Measurements from ENCODE around the gene RSKR.
"Not testable (repeated sequence)": the region's sequence is repeated elsewhere in the genome, so short reads cannot be mapped to it uniquely, and the experiment has no call there.

RSKR gene

DNA sequence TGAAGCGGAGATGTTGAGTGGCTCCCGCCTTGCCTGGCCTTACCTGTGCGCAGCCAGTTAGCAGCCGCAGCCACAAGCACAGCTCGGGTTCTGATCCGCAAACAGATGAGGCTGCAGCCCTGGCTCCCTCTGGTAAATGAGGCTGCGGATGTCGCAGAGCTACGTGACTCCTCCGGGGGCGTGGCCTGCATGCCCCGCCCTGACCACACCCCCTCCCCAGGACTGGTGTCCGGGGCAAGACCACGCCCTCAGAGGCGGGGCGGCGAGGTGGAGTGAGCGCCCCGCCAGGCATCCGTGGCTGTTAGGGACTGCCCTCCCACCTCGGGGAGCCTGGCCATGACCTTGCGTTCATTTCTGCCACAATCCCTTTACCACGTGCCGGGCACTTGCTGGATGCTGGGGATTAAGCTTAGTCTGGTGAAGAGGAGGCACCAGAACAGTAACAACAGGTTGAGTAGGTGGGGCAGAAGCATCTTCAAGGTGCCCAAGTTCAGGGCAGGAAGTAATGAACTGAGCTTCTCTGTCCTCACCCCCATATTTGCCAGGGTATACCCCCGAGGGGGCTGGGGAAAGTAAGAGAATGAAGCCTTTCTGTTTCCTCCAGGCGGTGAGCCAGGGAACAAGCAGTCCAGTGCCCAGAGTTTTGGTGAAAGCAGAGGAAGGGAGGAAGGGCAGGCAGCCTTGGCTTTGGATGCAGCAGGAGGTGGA lies 37.1 kb downstream of the RSKR start, which contains the start of gene ALDOC:
Gene ALDOC, minus strand, starts transcription at position 138 of the 708 bp plus-strand sequence. CDS start 1,363 bp downstream, outside the sequence.
- peak; percentile 99 for DNase-seq

DNA sequence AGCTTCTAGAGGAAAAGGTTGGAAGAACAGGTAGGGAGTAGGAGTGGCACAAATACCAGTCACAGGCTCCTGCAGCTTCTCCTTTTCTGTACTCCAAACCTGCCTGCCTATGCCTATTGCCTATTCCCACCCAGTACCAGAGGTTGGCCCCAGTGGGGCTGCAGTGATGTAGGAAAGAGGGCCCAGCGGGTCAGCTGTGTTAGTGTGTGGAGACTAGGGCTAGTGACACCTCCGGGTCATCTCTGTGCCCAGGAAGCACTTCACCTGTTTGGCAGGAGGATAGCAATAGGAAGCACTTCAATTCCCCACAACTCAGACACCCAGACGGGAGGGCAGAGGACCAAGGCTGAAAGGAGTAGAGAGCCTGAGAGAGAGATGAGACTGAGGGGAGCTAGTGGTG lies 38.0 kb downstream of the RSKR start:
- DNase-seq, result not testable (repeated sequence)

- DNase-seq, result no peak
These were observed 38.7 kb downstream of the RSKR start for GRCh38 chr17:28575126-28575795.

- no peak for DNase-seq
These were observed 39.5 kb downstream of the RSKR start for GRCh38 chr17:28574526-28574925.

GRCh38 chr17:28573966-28574480 lies 40.0 kb downstream of the RSKR start:
- DNase-seq, result no peak

DNA sequence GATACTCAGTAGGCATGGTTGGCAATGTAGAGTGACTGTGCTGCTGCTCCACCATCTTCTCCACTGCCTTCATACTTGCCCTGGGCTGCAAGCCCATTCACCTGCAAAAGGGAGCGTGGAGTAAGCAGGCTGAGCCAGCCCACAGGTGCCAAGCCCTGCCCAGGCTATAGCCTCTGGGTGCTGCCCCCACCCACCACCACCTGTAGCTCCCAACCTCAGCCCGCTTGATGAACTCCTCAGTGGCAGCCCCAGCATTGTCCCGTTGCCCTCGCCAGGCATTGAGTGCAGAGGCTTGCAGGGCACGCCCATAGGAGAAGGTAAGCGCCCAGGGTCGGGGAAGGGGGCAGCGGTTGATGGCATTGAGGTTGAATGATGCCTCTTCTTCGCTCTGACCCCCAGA lies 40.5 kb downstream of the RSKR start:
- DNase-seq, result no peak

- no peak for DNase-seq
These were observed 41.0 kb downstream of the RSKR start for GRCh38 chr17:28573040-28573380.

DNA sequence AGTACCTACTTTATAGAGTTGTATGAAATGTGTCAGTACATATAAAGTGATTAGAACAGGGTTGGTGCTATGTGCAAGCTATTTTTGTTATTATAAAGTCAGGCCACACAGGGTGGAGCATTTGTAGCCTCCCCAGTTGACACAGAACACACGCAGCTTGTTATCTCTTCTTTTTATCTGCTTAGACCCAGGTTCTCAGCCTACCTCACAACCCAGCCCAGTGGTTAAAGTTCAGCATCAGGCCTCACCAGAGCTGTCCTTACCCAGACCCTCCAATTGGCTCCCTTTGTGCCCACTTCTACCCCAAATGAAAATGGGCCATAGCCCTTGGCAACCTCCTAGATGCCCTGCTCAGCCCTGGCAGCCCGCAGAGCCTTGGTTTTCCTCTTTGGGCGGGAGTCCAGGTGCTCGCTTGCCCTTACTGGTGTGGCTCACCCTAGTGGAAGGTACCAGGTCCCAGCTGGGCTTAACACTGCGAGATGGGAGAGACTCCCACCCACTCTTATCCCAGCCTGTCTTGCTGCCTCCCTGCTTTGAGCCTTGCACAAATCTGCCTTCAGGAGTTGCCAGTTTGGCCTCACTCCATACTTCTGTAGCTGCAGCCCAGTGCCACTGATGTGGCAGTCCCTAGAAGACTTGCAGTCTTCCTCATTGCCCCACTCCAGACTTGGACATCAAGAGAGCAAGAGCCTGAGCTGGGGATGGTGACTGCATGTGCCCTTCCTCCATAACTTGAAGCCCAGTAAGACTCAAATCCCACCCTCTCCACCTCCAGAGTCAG lies 41.5 kb downstream of the RSKR start:
- no peak for DNase-seq

DNA sequence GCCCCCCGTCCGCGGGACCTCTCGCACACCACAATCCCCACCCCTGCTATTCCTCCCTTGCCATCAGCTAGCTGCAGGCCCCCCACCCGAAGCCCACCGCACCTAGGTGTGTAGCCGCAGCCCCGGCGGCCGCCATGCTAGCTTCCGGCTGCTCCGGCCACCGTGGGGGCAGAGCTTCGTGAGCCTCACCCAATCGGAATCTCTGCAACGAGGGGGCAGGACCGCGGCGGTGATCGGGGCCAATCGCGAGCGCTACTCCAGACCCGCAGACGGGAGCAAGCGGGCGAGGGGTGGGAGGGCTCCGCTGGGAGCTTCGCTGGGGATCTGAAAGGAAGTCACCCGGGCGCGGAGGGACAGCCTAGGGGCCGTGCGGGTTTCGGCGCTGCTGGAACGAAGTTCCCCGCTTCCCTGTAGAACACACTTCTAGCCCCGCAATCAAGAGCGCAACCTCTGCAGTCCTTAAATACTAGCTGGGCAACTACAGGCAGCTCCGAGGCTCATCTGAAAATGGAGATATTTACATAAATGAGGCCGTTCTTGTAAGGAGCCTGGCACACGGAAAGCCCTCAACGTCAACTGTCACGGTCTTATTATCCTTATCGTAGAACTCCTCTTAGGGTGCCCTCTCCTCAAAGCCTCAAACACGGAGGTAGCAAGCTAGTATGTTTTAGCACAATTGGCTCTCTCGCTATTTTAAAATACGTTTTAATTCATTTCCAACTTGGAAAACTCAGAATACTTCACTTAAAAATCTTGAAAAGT lies 42.4 kb downstream of the RSKR start, which contains the start of gene PIGS:
Gene PIGS, minus strand, starts transcription at position 164 of the 762 bp plus-strand sequence. Its CDS starts 28 bp downstream, at position 136.
- DNase-seq, result peak; percentile 88

DNA sequence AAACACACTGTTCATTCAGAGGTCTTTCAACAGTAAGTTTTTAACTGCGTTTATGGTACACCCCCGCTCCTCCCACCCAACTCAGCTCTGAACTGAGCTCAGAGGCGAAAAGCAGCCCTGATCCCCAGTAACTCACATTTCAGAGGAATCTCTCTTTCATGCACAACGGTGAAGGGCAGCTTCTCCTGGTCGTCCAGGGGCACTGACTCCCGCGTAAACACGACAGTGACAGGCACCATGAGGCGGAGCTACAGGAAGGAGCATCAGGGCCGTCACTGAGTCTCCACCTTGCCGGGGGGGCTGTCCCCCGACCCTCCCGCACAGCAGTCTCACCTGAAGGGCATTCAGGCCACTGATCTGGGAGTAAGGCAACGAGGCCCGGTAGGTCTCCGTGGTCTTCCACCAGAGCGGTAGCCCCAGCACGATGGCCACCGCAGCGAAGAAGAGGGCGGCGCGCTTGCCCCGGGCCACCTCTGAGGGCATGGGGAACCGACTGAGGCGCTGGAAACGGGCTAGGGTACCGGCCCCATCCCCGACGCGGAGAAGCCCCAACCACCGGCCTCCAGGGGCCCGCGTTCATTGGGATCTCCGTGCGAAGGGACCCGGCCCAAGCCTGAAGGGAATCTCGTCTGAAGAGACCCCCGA lies 43.1 kb downstream of the RSKR start:
- DNase-seq, result peak; percentile 43

GRCh38 chr17:28569446-28569845 lies 44.5 kb downstream of the RSKR start:
- no peak for DNase-seq

DNA sequence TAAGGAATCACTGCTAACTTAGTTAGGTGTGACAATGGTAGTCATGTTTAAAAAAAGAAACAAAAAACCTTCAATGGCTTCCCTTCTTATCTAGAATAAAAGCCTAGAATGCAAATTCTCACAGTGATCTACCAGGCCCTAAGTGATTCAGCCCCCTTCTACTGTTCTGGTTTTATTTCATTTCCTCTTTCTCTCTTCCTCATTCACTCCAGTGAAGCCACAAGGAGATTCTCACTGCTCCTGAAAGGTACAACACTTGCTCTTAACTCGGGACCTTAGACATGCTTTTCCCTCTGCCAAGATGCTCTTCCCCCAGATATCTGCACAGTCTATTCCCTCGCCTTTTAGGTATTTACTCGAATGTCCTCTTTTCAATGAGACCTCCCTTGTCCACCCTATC lies 46.4 kb downstream of the RSKR start:
- no peak for DNase-seq

- no peak for DNase-seq
These were observed 50.5 kb downstream of the RSKR start for GRCh38 chr17:28563475-28563874.
